ENCODE data around the gene NMUR2.

DNA sequence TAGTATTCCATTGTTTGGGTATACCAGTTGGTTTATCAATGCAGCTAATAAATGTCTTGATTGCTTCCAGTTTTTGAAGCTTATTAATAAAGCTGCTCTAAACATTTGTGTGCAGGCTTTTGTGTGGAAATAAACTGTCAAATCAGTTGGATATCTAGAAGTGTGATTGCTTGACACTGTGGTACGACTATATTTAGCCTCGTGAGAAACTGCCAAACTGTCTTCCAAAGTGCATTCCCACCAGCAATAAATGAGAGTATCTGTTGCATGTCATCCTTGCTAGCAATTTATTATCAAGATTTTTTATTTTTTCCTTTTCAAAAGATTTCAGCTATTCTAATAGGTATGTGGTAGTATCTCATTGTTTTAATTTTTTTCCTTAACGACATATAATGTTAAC is 37.5 kb downstream of the NMUR2 start:
- TF ChIP-seq, protein P1, sequence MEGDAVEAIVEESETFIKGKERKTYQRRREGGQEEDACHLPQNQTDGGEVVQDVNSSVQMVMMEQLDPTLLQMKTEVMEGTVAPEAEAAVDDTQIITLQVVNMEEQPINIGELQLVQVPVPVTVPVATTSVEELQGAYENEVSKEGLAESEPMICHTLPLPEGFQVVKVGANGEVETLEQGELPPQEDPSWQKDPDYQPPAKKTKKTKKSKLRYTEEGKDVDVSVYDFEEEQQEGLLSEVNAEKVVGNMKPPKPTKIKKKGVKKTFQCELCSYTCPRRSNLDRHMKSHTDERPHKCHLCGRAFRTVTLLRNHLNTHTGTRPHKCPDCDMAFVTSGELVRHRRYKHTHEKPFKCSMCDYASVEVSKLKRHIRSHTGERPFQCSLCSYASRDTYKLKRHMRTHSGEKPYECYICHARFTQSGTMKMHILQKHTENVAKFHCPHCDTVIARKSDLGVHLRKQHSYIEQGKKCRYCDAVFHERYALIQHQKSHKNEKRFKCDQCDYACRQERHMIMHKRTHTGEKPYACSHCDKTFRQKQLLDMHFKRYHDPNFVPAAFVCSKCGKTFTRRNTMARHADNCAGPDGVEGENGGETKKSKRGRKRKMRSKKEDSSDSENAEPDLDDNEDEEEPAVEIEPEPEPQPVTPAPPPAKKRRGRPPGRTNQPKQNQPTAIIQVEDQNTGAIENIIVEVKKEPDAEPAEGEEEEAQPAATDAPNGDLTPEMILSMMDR (IDR thresholded peaks at IDR 0.05; ENCODE audit: insufficient read depth, low read depth, low read length) = no peak
- no peak for TF ChIP-seq EZH2 (IDR thresholded peaks at IDR 0.05; ENCODE audit: insufficient read depth, low read length)
